ENCODE results near the gene CBLC. TPM values are rescaled to one million over a fixed set of nuclear protein-coding genes. Genes with fewer than 3 reads are reported as not detected.
A peak's percentile ranks its signal among the peaks of the same experiment; 100 is the strongest.

Gene CBLC
- total RNA-seq, 1 experiment from 2014 or later = 20.5 TPM

GRCh38 chr19:44808463-44809371, 31.0 kb downstream of the CBLC start, which contains the start of gene BCAM:
Gene BCAM, plus strand, starts transcription at chr19:44809103. Its CDS starts 22 bp downstream, at chr19:44809125.
- Mint-ChIP-seq H3K27me3 (ENCODE audit: low read depth) (peaks cover 78% of the 10 kb centered on the region), H3K4me1 (peaks cover 42% of the 10 kb centered on the region), H3K4me3 (peak within 1 kb of the TSS; percentile 75), H3K36me3 (peaks cover 6% of the 10 kb centered on the region), H3K27ac (peak within 1 kb of the TSS; percentile 95), H3K9me3 (no peaks in the 10 kb centered on the region)
- ATAC-seq = peak; percentile 30
- CTCF ChIA-PET = interaction anchor here (1.0 to 5.0 kb wide), 14 partner anchors 9 to 86 kb away, joined by 3 to 74 read pairs (median 9); partner anchors contain the start of genes CBLC and NECTIN2
- peak; percentile 70 for DNase-seq (ENCODE audit: low spot score)
- POLR2A ChIA-PET = interaction anchor here (0.6 to 1.8 kb wide), 7 partner anchors 14 to 97 kb away, joined by 3 to 10 read pairs (median 5); partner anchors contain the start of genes APOE and NECTIN2
- no peak for TF ChIP-seq ATF3 (CRISPR knock-in tag; conservative IDR thresholded peaks at IDR 0.05)
- no peak for TF ChIP-seq MLX (CRISPR knock-in tag; IDR thresholded peaks at IDR 0.05)
- TF ChIP-seq IRF1 (CRISPR knock-in tag; IDR thresholded peaks at IDR 0.05) = no peak
- TF ChIP-seq ZNF512 (CRISPR knock-in tag; IDR thresholded peaks at IDR 0.05; ENCODE audit: borderline replicate concordance) = no peak
- 0 out of 2 replicates have a peak, but pooled peaks have one; percentile 8 for TF ChIP-seq GABPB1 (CRISPR knock-in tag; IDR thresholded peaks at IDR 0.05)
- no peak for TF ChIP-seq GRHL2 (CRISPR knock-in tag; IDR thresholded peaks at IDR 0.05; ENCODE audit: insufficient replicate concordance, severe bottlenecking)
- no peak for TF ChIP-seq ZNF219 (CRISPR knock-in tag; IDR thresholded peaks at IDR 0.05; ENCODE audit: borderline replicate concordance)
- peak; percentile 52; the same call in 1 of the 2 replicates for TF ChIP-seq TP53 (CRISPR knock-in tag; IDR thresholded peaks at IDR 0.05)
- TF ChIP-seq USF2 (CRISPR knock-in tag; IDR thresholded peaks at IDR 0.05) = no peak
- TF ChIP-seq ETV6 (CRISPR knock-in tag; IDR thresholded peaks at IDR 0.05) = no peak
- no peak for TF ChIP-seq ZSCAN18 (CRISPR knock-in tag; IDR thresholded peaks at IDR 0.05)
- no peak for TF ChIP-seq ZNF425 (CRISPR knock-in tag; conservative IDR thresholded peaks at IDR 0.05)
- no peak for TF ChIP-seq NR2C2 (CRISPR knock-in tag; IDR thresholded peaks at IDR 0.05)
- 0 out of 2 replicates have a peak, but pooled peaks have one; percentile 10 for TF ChIP-seq HMGXB4 (CRISPR knock-in tag; IDR thresholded peaks at IDR 0.05)
- no peak for TF ChIP-seq PRDM15 (CRISPR knock-in tag; IDR thresholded peaks at IDR 0.05)
- no peak for TF ChIP-seq JAZF1 (CRISPR knock-in tag; IDR thresholded peaks at IDR 0.05)
- TF ChIP-seq ZNF671 (CRISPR knock-in tag; IDR thresholded peaks at IDR 0.05) = no peak
- TF ChIP-seq PRRX2 (CRISPR knock-in tag; IDR thresholded peaks at IDR 0.05) = no peak
- no peak for TF ChIP-seq FOXP1 (CRISPR knock-in tag; IDR thresholded peaks at IDR 0.05; ENCODE audit: borderline replicate concordance)
- no peak for TF ChIP-seq NFE2L1 (CRISPR knock-in tag; IDR thresholded peaks at IDR 0.05)
- peak; percentile 25; the same call in 1 of the 2 replicates for TF ChIP-seq ZNF423 (CRISPR knock-in tag; IDR thresholded peaks at IDR 0.05)
- TF ChIP-seq ZNF263 (CRISPR knock-in tag; IDR thresholded peaks at IDR 0.05; ENCODE audit: low read depth) = peak; percentile 34; the same call in 1 of the 2 replicates
- no peak for TF ChIP-seq RORB (CRISPR knock-in tag; IDR thresholded peaks at IDR 0.05)
